OCI-LY3 (cell line): ENCODE measurements around the gene RBM28.

Source experiments
- H2AFZ ChIP-seq: fragments of 200-600, 300-600 bp; shearing (Covaris generic); 2 replicates; pipeline ENCODE4 v1.6.0; 2014; ENCODE audit warnings: antibody characterized with exemption, low read depth, low read length
- H3K27ac ChIP-seq: fragments of 200-600, 300-600 bp; sonication (generic); 2 replicates; pipeline ENCODE4 v1.5.1; 2014; ENCODE audit warnings: mild to moderate bottlenecking, low read length, moderate library complexity, mixed read lengths
- H3K27me3 ChIP-seq: fragments of 200-600, 300-600 bp; sonication (generic); 2 replicates; pipeline ENCODE4 v1.6.1; 2014; ENCODE audit warnings: low read depth, low read length, mixed read lengths
- H3K36me3 ChIP-seq: fragments of 200-600, 300-600 bp; sonication (generic); replicated peaks from 2 replicates; pipeline ENCODE3; 2014; ENCODE audit warnings: low read depth, low read length, mixed read lengths
- H3K4me1 ChIP-seq: fragments of 300-600, 200-600 bp; sonication (generic); 2 replicates; pipeline ENCODE4 v1.6.1; 2014; ENCODE audit warnings: low read length, mixed read lengths
- H3K4me2 ChIP-seq: fragments of 200-600, 300-600 bp; sonication (generic); 2 replicates; pipeline ENCODE4 v1.6.1; 2014; ENCODE audit warnings: low read length, mixed read lengths
- H3K4me3 ChIP-seq: fragments of 300-600, 200-600 bp; sonication (generic); 2 replicates; pipeline ENCODE4 v1.5.1; 2014; ENCODE audit warnings: antibody characterized with exemption, mild to moderate bottlenecking, low read length, moderate library complexity
- H3K79me2 ChIP-seq: fragments of 300-600, 200-600 bp; shearing (Covaris generic); 2 replicates; pipeline ENCODE4 v1.6.1; 2014; ENCODE audit warnings: mild to moderate bottlenecking, low read length, mixed read lengths
- H3K9ac ChIP-seq: fragments of 300-600, 200-600 bp; shearing (Covaris generic); 2 replicates; pipeline ENCODE4 v1.6.0; 2014; ENCODE audit warnings: mild to moderate bottlenecking, low read length, moderate library complexity
- H3K9me3 ChIP-seq: fragments of 200-600, 300-600 bp; shearing (Covaris generic); 2 replicates; pipeline ENCODE4 v1.6.1; 2014; ENCODE audit warnings: low read length, mixed read lengths; ENCODE audit not compliant: insufficient read depth
- H4K20me1 ChIP-seq: fragments of 200-600, 300-600 bp; sonication (generic); 2 replicates; pipeline ENCODE4 v1.6.1; 2016; ENCODE audit warnings: low read length, mixed read lengths; ENCODE audit not compliant: insufficient read depth
- CTCF ChIP-seq: fragments of 200-600, 300-600 bp; sonication (generic); IDR thresholded peaks from 2 replicates; pipeline ENCODE4 v1.5.1; 2014; ENCODE audit warnings: antibody characterized with exemption, low read length, low read depth
- EZH2phosphoT487 ChIP-seq: fragments of 200-600 bp; shearing (Covaris generic); IDR thresholded peaks from 2 replicates; pipeline ENCODE4 v1.6.1; 2018; ENCODE audit warnings: antibody characterized with exemption, mixed run types, low read depth

RBM28 gene

DNA sequence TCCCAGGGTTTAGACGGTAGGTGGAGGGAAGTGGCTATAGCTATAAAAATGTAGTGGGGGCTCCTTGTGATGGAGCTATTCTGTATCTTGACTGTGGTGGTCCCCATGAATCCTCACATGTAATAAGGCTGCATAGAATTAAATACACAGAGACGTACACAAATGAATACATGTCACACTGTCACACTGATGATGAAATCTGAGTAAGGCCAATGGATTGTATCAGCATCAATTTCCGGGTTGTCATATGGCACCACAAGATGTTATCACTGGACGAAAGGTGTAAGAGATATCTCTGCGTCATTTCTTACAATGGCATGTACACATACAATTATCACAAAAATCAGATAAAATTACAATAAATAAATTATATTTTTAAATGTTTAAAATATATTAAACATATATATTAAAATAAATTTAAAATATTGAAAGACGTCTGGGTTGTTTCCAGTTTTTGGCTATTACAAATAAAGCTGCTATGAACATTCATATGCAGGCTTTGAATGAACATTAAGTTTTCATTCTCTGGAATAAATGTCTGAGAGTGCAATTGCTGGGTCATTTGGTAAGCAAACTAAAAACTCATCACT, 64.5 kb downstream of the RBM28 start:
- H3K27me3 ChIP-seq: no peaks in the 10 kb centered on the region
- no peaks in the 10 kb centered on the region for H3K4me1 ChIP-seq
- no peaks in the 10 kb centered on the region for H3K79me2 ChIP-seq
- TF ChIP-seq CTCF (no peak), EZH2phosphoT487 (no peak)
- no peaks in the 10 kb centered on the region for H3K36me3 ChIP-seq
- no peak overlapping the region for H3K27ac ChIP-seq
- H3K9me3 ChIP-seq: no peaks in the 10 kb centered on the region
- no peaks in the 10 kb centered on the region for H4K20me1 ChIP-seq
- H3K9ac ChIP-seq: no peak overlapping the region
- no peak overlapping the region for H3K4me3 ChIP-seq
- H3K4me2 ChIP-seq: no peak overlapping the region
- no peak overlapping the region for H2AFZ ChIP-seq

- Histone ChIP-seq H3K36me3 (no peaks in the 10 kb centered on the region), H2AFZ (no peak overlapping the region), H3K4me3 (no peak overlapping the region), H3K27me3 (no peaks in the 10 kb centered on the region), H3K9ac (no peak overlapping the region), H3K9me3 (no peaks in the 10 kb centered on the region), H3K4me2 (no peak overlapping the region), H4K20me1 (no peaks in the 10 kb centered on the region), H3K27ac (no peak overlapping the region), H3K79me2 (no peaks in the 10 kb centered on the region), H3K4me1 (no peaks in the 10 kb centered on the region)
- no peak for TF ChIP-seq CTCF
- no peak for TF ChIP-seq EZH2phosphoT487
These were observed 65.3 kb downstream of the RBM28 start for GRCh38 chr7:128278366-128278765.

DNA sequence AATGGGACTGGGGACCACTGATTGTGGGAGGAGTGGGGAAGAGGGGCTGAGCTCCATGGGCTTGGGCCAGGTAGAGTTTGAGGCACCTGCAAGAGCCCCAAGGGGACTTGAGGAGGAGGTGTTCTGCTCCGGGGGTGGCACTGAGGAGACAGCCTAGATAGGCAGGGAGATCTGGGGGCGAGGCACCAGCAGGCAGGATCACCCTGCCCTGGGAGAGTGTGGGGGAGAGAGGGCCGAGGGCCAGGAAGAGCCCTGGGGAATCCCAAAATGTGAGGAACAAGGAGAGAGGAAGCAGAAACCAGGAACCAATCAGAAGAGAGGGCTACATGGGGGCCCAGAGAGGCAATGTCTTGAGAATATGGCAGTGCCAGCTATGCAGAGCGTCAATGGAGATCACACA, 68.0 kb downstream of the RBM28 start:
- Histone ChIP-seq H3K4me1 (no peaks in the 10 kb centered on the region), H3K27ac (no peak overlapping the region), H4K20me1 (no peaks in the 10 kb centered on the region), H2AFZ (no peak overlapping the region), H3K79me2 (no peaks in the 10 kb centered on the region), H3K9me3 (no peaks in the 10 kb centered on the region), H3K27me3 (no peaks in the 10 kb centered on the region), H3K4me2 (no peak overlapping the region), H3K4me3 (no peak overlapping the region), H3K36me3 (no peaks in the 10 kb centered on the region), H3K9ac (no peak overlapping the region)
- TF ChIP-seq EZH2phosphoT487: no peak
- no peak for TF ChIP-seq CTCF

GRCh38 chr7:128274884-128275603, 68.7 kb downstream of the RBM28 start:
- no peaks in the 10 kb centered on the region for H3K79me2 ChIP-seq
- TF ChIP-seq CTCF: no peak
- TF ChIP-seq EZH2phosphoT487: no peak
- H3K9me3 ChIP-seq: no peaks in the 10 kb centered on the region
- no peak overlapping the region for H2AFZ ChIP-seq
- H3K9ac ChIP-seq: no peak overlapping the region
- no peaks in the 10 kb centered on the region for H3K27me3 ChIP-seq
- H4K20me1 ChIP-seq: no peaks in the 10 kb centered on the region
- H3K4me3 ChIP-seq: no peak overlapping the region
- H3K4me1 ChIP-seq: no peaks in the 10 kb centered on the region
- H3K27ac ChIP-seq: no peak overlapping the region
- H3K36me3 ChIP-seq: no peaks in the 10 kb centered on the region
- H3K4me2 ChIP-seq: no peak overlapping the region
